Osteocyte (in vitro differentiated cells): Measurements from ENCODE around the gene SLC12A4. TPM values are rescaled to one million over a fixed set of nuclear protein-coding genes. Genes with fewer than 3 reads are reported as not detected.
A peak's percentile ranks its signal among the peaks of the same experiment; 100 is the strongest.
"Not testable (repeated sequence)": the region's sequence is repeated elsewhere in the genome, so short reads cannot be mapped to it uniquely, and the experiment has no call there.

ENCODE experiments used
- DNase-seq: peaks from one replicate; pipeline ENCODE4 v3.0.0; 2021; ENCODE audit warnings: mixed read lengths; ENCODE audit not compliant: unreplicated experiment; ENCODE audit errors: extremely low spot score
- H3K27ac Mint-ChIP-seq: one replicate; pipeline ENCODE4 v1.8.0; 2021; ENCODE audit warnings: mild to moderate bottlenecking, mixed read lengths; ENCODE audit not compliant: unreplicated experiment
- H3K27me3 Mint-ChIP-seq: one replicate; pipeline ENCODE4 v1.8.0; 2021; ENCODE audit warnings: mixed read lengths; ENCODE audit not compliant: unreplicated experiment
- H3K36me3 Mint-ChIP-seq: one replicate; pipeline ENCODE4 v1.8.0; 2021; ENCODE audit warnings: mixed read lengths; ENCODE audit not compliant: unreplicated experiment
- H3K4me1 Mint-ChIP-seq: one replicate; pipeline ENCODE4 v1.8.0; 2021; ENCODE audit warnings: mixed read lengths; ENCODE audit not compliant: unreplicated experiment
- H3K4me3 Mint-ChIP-seq: one replicate; pipeline ENCODE4 v1.8.0; 2021; ENCODE audit warnings: mild to moderate bottlenecking, moderate library complexity, mixed read lengths; ENCODE audit not compliant: unreplicated experiment
- H3K9me3 Mint-ChIP-seq: one replicate; pipeline ENCODE4 v1.8.0; 2021; ENCODE audit warnings: mixed read lengths; ENCODE audit not compliant: unreplicated experiment
- CTCF ChIP-seq: fragments of 200-600 bp; sonication (generic); IDR thresholded peaks from 2 replicates; pipeline ENCODE4 v1.5.0; 2021; ENCODE audit warnings: antibody characterized with exemption, mild to moderate bottlenecking, moderate library complexity
- total RNA-seq: library from RNA; stranded (reverse); gene quantifications from 2 replicates; pipeline ENCODE4 v1.2.1, GENCODE V29; 2021

SLC12A4 gene
- total RNA-seq, 1 donor from 2014 or later, result 90.7 TPM

DNA sequence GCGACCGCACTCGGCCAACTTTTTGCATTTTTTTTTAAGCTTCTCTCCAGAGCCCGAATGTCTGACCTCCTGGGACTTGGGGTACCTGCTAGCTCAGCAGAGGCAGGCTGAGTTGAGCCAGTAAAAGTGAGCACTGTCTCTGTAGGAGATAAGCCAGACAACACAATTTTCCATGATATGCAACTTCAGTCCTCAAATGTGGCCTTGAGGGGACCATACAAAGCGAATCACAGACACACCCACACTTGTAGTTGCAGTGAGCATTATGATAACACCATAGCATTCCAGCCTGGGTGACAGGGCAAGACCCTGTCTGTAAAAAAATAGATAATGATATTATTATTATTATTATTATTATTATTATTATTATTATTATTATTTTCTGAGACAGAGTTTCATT lies 28.2 kb upstream of the SLC12A4 start:
- DNase-seq, result no peak

DNA sequence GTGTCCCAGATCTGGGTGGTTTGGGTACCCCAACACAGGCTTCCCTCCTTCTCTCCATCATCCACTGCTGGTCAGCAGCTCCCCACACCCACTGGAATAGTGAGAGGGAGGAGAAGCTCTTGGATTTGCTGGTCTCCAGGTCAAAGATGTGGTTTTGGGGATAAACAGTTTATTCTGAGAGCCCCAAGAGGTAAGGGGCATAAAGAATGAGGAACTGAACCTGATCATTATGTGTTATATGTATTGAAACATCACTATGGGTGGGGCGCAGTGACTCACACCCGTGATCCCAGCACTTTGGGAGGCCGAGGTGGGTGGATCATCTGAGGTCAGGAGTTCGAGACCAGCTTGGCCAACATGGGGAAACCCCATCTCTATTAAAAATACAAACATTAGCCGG lies 27.0 kb upstream of the SLC12A4 start:
- Mint-ChIP-seq H3K4me1 (peaks cover 6% of the 10 kb centered on the region), H3K27ac (no peak overlapping the region), H3K27me3 (no peaks in the 10 kb centered on the region), H3K36me3 (no peaks in the 10 kb centered on the region), H3K4me3 (no peak overlapping the region), H3K9me3 (no peaks in the 10 kb centered on the region)
- TF ChIP-seq CTCF, result no peak
- no peak for DNase-seq

More for the DNA sequence above, 28.2 kb upstream of the SLC12A4 start:
- H3K4me1 Mint-ChIP-seq, result peaks cover 6% of the 10 kb centered on the region
- H3K27me3 Mint-ChIP-seq, result no peaks in the 10 kb centered on the region
- H3K9me3 Mint-ChIP-seq, result no peaks in the 10 kb centered on the region
- no peak overlapping the region for H3K4me3 Mint-ChIP-seq
- TF ChIP-seq CTCF, result no peak
- no peaks in the 10 kb centered on the region for H3K36me3 Mint-ChIP-seq
- no peak overlapping the region for H3K27ac Mint-ChIP-seq

GRCh38 chr16:67994040-67994408 lies 25.6 kb upstream of the SLC12A4 start:
- H3K9me3 Mint-ChIP-seq, H3K27ac Mint-ChIP-seq, DNase-seq, H3K4me1 Mint-ChIP-seq, H3K36me3 Mint-ChIP-seq, H3K27me3 Mint-ChIP-seq, H3K4me3 Mint-ChIP-seq: not testable (repeated sequence)

- no peaks in the 10 kb centered on the region for H3K9me3 Mint-ChIP-seq
- TF ChIP-seq CTCF, result peak; percentile 99
- H3K27me3 Mint-ChIP-seq, result no peaks in the 10 kb centered on the region
- no peak overlapping the region for H3K4me3 Mint-ChIP-seq
- H3K27ac Mint-ChIP-seq, result no peak overlapping the region
- H3K4me1 Mint-ChIP-seq, result peaks cover 6% of the 10 kb centered on the region
- no peaks in the 10 kb centered on the region for H3K36me3 Mint-ChIP-seq
- DNase-seq, result peak; percentile 92
These were observed 25.0 kb upstream of the SLC12A4 start for GRCh38 chr16:67993207-67994039.

GRCh38 chr16:67992661-67993206 lies 24.3 kb upstream of the SLC12A4 start:
- no peak for DNase-seq
- no peak for TF ChIP-seq CTCF
- Mint-ChIP-seq H3K36me3 (no peaks in the 10 kb centered on the region), H3K9me3 (no peaks in the 10 kb centered on the region), H3K4me3 (no peak overlapping the region), H3K4me1 (peaks cover 6% of the 10 kb centered on the region), H3K27me3 (no peaks in the 10 kb centered on the region), H3K27ac (no peak overlapping the region)
